Peyer's patch (tissue), 4 donors: Measurements from ENCODE around the gene GAB1. TPM values are rescaled to one million over a fixed set of nuclear protein-coding genes. Genes with fewer than 3 reads are reported as not detected.

Source experiments
- DNase-seq, 3 donors: peaks; one replicate each; pipeline ENCODE4 v3.0.0-alpha.2; 2017 to 2019
- H3K27ac ChIP-seq, 4 donors: fragments of 200-600 bp; sonication (generic); one replicate each; pipeline ENCODE4 v1.5.1; 2016 to 2019
- H3K27me3 ChIP-seq, 2 donors: fragments of 200-600 bp; sonication (generic); one replicate each; pipeline ENCODE4 v1.5.1; 2019
- H3K36me3 ChIP-seq, 3 donors: fragments of 200-600 bp; sonication (generic); one replicate each; pipeline ENCODE4 v1.5.1; 2016 to 2019
- H3K4me1 ChIP-seq, 4 donors: fragments of 200-600 bp; sonication (generic); one replicate each; pipeline ENCODE4 v1.5.1; 2016 to 2019
- H3K4me3 ChIP-seq, 4 donors: fragments of 200-600 bp; sonication (generic); 1 replicate in 3 of 4; 2 replicates in 1 of 4; pipeline ENCODE4 v1.5.1; 2016 to 2019; ENCODE audit warnings: mild to moderate bottlenecking in 1 of 4
- H3K9me3 ChIP-seq, 4 donors: fragments of 200-600 bp; sonication (generic); one replicate each; pipeline ENCODE4 v1.5.1; 2016 to 2019; ENCODE audit warnings: mild to moderate bottlenecking in 1 of 4
- CTCF ChIP-seq, 6 experiments: fragments of 450-650 bp in 4 of 6; fragments of 200-600 bp in 2 of 6; sonication (generic) in 1 of 6; IDR thresholded peaks; one replicate each; pipeline ENCODE4 v1.5.1; 2017 to 2019; ENCODE audit warnings: antibody characterized with exemption in 6 of 6, mild to moderate bottlenecking in 3 of 6, moderate library complexity in 1 of 6
- POLR2A ChIP-seq, 2 donors: fragments of 450-650 bp; IDR thresholded peaks; one replicate each; pipeline ENCODE4 v1.5.1; 2017; ENCODE audit warnings: antibody characterized with exemption in 2 of 2, mild to moderate bottlenecking in 2 of 2, moderate library complexity in 2 of 2
- total RNA-seq, 4 donors: library from RNA; depleted of rRNA; stranded (reverse); fragments of >200 nt; gene quantifications; one replicate each; pipeline ENCODE4 v1.1.0, GENCODE V29; 2016

The GAB1 gene
- total RNA-seq, 4 donors from 2014 or later, result 31.9 to 76.7 (median 40.5) TPM

- TF ChIP-seq CTCF (IDR thresholded peaks at IDR 0.05) (no peak), POLR2A (IDR thresholded peaks at IDR 0.05) (no peak)
- H3K4me1 ChIP-seq, result peaks cover 0 to 23% (median 6%) of the 10 kb centered on the region in 4 donors
- no peaks in the 10 kb centered on the region for H3K9me3 ChIP-seq
- no peaks in the 10 kb centered on the region for H3K36me3 ChIP-seq
- no peak overlapping the region for H3K27ac ChIP-seq
- no peak for DNase-seq
- no peaks in the 10 kb centered on the region for H3K27me3 ChIP-seq
- no peak overlapping the region for H3K4me3 ChIP-seq
Measured at GRCh38 chr4:143511906-143512305, 175.2 kb downstream of the GAB1 start.

- no peak for TF ChIP-seq POLR2A (IDR thresholded peaks at IDR 0.05)
- no peak for TF ChIP-seq CTCF (IDR thresholded peaks at IDR 0.05)
- DNase-seq, result no peak
- peaks cover 0 to 24% (median 6%) of the 10 kb centered on the region in 4 donors for H3K4me1 ChIP-seq
Measured at GRCh38 chr4:143512978-143513313, 176.3 kb downstream of the GAB1 start.

GRCh38 chr4:143513314-143514168 lies 176.9 kb downstream of the GAB1 start, which contains the start of gene SMARCA5:
TSS of gene SMARCA5 (plus strand) at chr4:143513702. CDS start at chr4:143513925, 223 bp downstream.
- Histone ChIP-seq H3K27me3 (no peaks in the 10 kb centered on the region), H3K9me3 (no peaks in the 10 kb centered on the region), H3K4me3 (peak within 1 kb of the TSS; percentile 79 to 95 (median 86)), H3K27ac (peak within 1 kb of the TSS; percentile 97 to 100 (median 98)), H3K4me1 (peaks cover 0 to 28% (median 6%) of the 10 kb centered on the region in 4 donors), H3K36me3 (peaks cover 0 to 14% (median 0%) of the 10 kb centered on the region in 3 donors)
- TF ChIP-seq POLR2A (IDR thresholded peaks at IDR 0.05) (peak; percentile 84 to 94), CTCF (IDR thresholded peaks at IDR 0.05) (no peak)
- peak; percentile 95 to 99 (median 96) for DNase-seq

More at GRCh38 chr4:143512978-143513313, 176.3 kb downstream of the GAB1 start:
- H3K36me3 ChIP-seq, result peaks cover 0 to 9% (median 0%) of the 10 kb centered on the region in 3 donors
- H3K27ac ChIP-seq, result peak overlapping the region; percentile 97 to 100 (median 98)
- no peaks in the 10 kb centered on the region for H3K27me3 ChIP-seq
- peak overlapping the region; percentile 79 to 95 (median 86) for H3K4me3 ChIP-seq
- H3K9me3 ChIP-seq, result no peaks in the 10 kb centered on the region

DNA sequence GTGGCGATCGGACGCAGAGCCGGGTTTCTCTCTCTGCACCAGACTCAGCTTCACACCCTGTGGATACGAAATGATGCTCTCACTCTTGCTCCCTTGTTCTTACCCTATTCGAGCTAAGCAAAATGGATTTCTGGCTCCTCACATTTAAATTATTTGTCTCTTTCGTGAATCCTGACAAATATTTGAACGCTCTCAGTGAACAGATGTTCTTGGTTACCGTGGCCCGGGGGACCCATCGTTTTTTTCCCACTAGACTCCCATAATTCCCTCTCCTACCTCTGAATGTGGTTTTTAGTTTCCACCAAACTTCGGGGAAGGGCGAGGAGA lies 177.5 kb downstream of the GAB1 start:
- H3K4me1 ChIP-seq, result peaks cover 0 to 28% (median 6%) of the 10 kb centered on the region in 4 donors
- peak overlapping the region; percentile 79 to 95 (median 86) for H3K4me3 ChIP-seq
- no peak for DNase-seq
- H3K27ac ChIP-seq, result peak overlapping the region; percentile 97 to 100 (median 98)
- no peaks in the 10 kb centered on the region for H3K9me3 ChIP-seq
- TF ChIP-seq CTCF (IDR thresholded peaks at IDR 0.05) (no peak), POLR2A (IDR thresholded peaks at IDR 0.05) (no peak)
- no peaks in the 10 kb centered on the region for H3K27me3 ChIP-seq
- peaks cover 0 to 15% (median 0%) of the 10 kb centered on the region in 3 donors for H3K36me3 ChIP-seq

DNA sequence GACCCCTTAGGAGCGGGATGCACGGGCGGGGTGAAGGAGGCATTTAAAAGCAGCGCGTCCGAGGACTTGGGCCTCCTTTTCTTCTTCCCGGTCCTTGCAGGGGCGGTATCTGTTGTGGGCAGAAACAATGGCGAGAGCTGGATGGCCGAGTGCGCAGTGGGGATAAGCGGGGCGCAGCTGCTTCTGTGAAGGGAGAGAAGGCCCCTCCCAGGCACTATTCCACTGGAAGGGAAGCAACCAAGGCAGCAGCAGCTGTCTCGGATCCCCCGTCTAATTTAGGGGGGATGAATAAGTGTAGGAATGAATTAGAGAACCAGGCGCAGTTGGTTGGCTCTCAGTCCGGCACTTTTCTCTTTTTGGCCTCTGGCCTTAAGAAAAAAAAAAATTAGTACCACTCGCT lies 177.8 kb downstream of the GAB1 start:
- peak; percentile 25 to 64 (median 62) for DNase-seq
- Histone ChIP-seq H3K4me3 (peak overlapping the region; percentile 79 to 95 (median 86)), H3K36me3 (peaks cover 0 to 19% (median 0%) of the 10 kb centered on the region in 3 donors), H3K4me1 (peaks cover 0 to 31% (median 6%) of the 10 kb centered on the region in 4 donors), H3K9me3 (no peaks in the 10 kb centered on the region), H3K27me3 (no peaks in the 10 kb centered on the region), H3K27ac (peak overlapping the region; percentile 97 to 100 (median 98))
- TF ChIP-seq CTCF (IDR thresholded peaks at IDR 0.05) (no peak), POLR2A (IDR thresholded peaks at IDR 0.05) (no peak)
